Neural progenitor cell (in vitro differentiated cells): Measurements from ENCODE around the gene ADAMTS6.

Source experiments
- EZH2 ChIP-seq: fragments of 200-600 bp; sonication (generic); IDR thresholded peaks from 2 replicates; pipeline ENCODE4 v1.6.1; 2017; ENCODE audit warnings: antibody characterized with exemption, mild to moderate bottlenecking, moderate library complexity
- EZH2phosphoT487 ChIP-seq: fragments of 200-600 bp; sonication (generic); IDR thresholded peaks from 2 replicates; pipeline ENCODE4 v1.6.1; 2017; ENCODE audit warnings: antibody characterized with exemption
- TF ChIP-seq, protein P1 (sequence below): fragments of 200-600 bp; sonication (generic); IDR thresholded peaks from 2 replicates; pipeline ENCODE4 v1.5.1; 2017; ENCODE audit warnings: antibody characterized with exemption, mild to moderate bottlenecking

- no peak for TF ChIP-seq EZH2
- TF ChIP-seq, protein P1, sequence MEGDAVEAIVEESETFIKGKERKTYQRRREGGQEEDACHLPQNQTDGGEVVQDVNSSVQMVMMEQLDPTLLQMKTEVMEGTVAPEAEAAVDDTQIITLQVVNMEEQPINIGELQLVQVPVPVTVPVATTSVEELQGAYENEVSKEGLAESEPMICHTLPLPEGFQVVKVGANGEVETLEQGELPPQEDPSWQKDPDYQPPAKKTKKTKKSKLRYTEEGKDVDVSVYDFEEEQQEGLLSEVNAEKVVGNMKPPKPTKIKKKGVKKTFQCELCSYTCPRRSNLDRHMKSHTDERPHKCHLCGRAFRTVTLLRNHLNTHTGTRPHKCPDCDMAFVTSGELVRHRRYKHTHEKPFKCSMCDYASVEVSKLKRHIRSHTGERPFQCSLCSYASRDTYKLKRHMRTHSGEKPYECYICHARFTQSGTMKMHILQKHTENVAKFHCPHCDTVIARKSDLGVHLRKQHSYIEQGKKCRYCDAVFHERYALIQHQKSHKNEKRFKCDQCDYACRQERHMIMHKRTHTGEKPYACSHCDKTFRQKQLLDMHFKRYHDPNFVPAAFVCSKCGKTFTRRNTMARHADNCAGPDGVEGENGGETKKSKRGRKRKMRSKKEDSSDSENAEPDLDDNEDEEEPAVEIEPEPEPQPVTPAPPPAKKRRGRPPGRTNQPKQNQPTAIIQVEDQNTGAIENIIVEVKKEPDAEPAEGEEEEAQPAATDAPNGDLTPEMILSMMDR: no peak
- TF ChIP-seq EZH2phosphoT487: no peak
These were observed 234.1 kb downstream of the ADAMTS6 start for GRCh38 chr5:65247594-65247993.
